NK-92 treated with Interleukin-12 subunit alpha and Interleukin-12 subunit beta, amount 100 ng/mL, for 24 hours (cell line): ENCODE results near the gene ACD.
"Not testable (repeated sequence)": the region's sequence is repeated elsewhere in the genome, so short reads cannot be mapped to it uniquely, and the experiment has no call there.

Source experiments
- DNase-seq: peaks from one replicate; lab custom pipeline; 2025; lab: John Stamatoyannopoulos, UW

The ACD gene

GRCh38 chr16:67659675-67660563, at the start of gene ACD:
TSS of gene ACD (minus strand) at chr16:67660260. CDS start at chr16:67660220, 40 bp downstream.
- peak; percentile 80 for DNase-seq

GRCh38 chr16:67709050-67709449, 49.0 kb upstream of the ACD start:
- DNase-seq: no peak

- no peak for DNase-seq
Observed at GRCh38 chr16:67708368-67708771, 48.3 kb upstream of the ACD start.

GRCh38 chr16:67707790-67708189, 47.7 kb upstream of the ACD start:
- DNase-seq: no peak

- DNase-seq: no peak
Observed at GRCh38 chr16:67707210-67707609, 47.1 kb upstream of the ACD start.

DNA sequence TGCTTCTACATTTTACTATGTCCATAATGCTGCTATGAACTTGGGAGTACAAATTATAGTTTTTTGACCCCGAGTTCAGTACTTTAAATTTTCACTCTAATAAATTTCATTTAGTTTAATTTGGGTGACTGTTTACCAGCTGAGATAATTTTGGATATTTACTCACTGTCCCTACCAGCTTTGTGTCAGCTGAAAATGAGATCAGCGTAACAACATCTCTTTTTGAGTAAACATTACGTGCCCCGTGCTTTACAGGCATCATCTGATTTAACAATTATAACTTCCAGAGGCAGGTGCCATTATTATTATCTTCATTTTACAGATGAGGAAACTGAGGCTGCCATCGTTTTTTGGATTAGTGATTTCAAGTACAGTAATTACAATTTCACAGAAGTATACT, 44.0 kb upstream of the ACD start:
- no peak for DNase-seq

DNA sequence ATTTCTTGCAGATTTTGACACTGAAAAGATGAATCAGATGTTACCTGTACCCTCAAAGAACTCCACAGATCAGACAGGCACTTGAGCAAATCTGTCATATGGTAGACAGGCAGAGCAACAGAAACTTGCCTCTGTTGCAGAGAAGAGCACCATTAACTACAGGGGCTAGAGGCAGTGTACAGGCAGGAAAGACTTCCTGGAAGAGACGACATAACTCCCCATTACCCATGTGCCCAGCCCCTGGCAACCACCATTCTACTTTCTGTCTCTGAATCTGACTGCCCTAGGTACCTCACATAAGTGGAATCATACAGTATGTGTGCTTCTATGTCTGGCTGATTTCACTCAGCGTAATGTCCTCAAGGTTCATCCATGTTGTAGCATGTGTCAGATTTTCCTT, 43.6 kb upstream of the ACD start:
- DNase-seq: no peak

- no peak for DNase-seq
Observed at GRCh38 chr16:67702130-67702529, 42.1 kb upstream of the ACD start.

DNA sequence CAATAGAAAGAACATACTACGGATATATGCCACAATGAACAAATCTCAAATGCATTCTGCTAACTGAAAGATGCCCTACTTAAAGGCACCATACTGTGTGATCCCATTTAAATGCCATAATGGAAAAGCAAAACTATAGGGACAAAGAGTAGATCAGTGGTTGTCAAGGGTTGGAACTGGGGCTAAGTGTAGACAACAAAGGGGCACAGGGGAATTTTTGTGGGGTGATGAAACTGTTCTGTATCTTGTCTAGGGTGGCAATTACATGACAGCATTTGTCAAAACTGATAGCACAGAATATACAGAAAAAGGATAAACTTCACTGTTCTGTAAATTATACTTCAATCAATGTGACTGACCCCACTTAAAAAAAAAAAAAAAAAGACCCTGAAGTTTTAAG, 41.4 kb upstream of the ACD start:
- DNase-seq: no peak

- no peak for DNase-seq
Observed at GRCh38 chr16:67699265-67699664, 39.2 kb upstream of the ACD start.

GRCh38 chr16:67697422-67698185, 37.5 kb upstream of the ACD start:
- DNase-seq: no peak

DNA sequence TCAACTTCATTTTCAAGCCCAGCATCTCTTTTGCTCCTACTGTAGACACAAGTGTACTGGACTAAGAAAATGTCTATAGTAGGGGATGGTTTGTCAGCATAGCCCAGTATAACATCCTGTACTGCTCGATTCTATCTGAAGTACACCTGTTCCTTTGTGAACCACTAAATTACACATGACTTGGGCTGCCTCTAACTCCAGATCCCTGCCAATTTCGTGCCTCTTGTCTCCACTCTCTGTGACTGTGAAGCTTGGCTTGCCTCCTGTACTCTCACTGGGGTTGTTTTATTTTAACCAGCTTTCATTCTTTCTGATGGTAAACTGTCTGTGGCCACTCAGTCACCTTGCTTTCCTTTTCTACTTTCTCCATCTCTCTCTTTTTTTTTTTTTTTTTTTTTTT, 34.6 kb upstream of the ACD start:
- no peak for DNase-seq

- not testable (repeated sequence) for DNase-seq
Observed at GRCh38 chr16:67693517-67694285, 33.6 kb upstream of the ACD start.

DNA sequence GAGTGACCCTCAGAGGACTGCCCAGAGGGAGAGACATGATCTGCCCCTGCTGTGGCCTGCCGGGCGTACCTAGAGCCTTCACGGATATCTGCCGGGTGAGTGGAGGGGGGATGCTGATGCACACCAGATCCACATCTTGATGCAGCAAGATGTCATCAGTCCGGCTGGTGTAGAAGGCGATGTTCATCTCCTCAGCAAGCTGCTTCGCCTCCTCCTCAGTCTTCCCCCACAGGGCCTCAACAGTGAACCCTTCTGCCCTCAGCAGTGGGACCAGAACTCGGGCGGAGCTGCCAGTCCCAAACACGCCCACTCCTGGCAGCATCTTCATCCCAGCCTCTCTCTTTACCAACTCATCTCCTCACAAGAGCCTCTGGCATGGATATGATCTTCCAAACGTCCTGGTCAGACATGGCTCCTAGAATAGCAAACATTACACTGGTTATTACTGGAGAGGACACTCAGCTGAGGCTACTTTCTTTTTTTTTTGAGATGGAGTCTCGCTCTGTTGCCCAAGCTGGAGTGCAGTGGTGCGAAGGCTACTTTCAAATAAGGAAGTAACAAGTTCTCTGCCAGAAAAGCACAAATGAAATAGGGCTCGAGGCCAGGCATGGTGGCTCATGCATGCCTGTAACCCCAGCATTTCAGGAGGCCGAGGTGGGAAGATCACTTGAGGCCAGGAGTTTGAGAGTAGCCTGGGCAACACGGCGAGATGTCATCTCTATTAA, 25.5 kb upstream of the ACD start:
- DNase-seq: no peak

GRCh38 chr16:67683767-67684166, 23.7 kb upstream of the ACD start:
- DNase-seq: no peak

DNA sequence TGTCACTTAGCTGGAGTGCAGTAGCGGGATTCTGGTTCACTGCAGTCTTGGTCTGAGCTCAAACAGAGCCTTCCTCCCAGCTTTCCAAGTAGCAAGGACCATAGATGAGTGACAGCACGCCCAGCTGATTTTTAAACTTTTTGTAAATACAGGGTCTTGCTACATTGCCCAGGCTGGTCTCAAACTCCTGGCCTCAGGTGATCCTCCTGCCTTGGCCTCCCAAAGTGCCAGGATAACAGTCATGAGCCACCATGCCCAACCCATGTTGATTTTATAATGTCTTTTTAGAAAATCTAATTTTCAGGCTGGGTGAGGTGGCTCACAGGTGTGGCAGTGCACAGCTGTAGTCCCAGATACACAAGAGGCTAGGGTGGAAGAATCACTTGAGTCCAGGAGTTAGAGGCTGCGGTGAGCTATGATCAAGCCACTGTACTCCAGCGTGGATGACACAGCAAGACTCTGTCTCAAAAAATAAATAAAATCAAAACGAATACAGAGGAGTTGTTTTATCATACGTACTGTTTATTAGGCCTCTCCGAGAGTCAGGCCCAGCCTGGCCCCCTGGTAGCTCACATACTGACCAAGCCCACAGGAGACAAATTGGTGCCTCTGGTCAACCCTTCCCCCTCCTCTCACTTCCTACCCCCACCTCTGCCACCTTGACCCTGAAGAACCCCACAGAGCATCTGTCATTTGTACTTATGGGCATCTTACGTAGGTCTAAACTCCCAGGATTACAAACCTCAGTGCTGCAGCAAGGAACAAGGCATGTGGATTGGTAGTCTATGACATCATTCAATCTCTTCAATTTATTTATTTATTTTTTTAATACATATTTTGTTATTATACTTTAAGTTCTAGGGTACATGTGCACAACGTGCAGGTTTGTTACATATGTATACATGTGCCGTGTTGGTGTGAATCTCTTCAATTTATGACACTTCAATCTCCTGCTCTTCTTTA, 20.2 kb upstream of the ACD start:
- DNase-seq: no peak

DNA sequence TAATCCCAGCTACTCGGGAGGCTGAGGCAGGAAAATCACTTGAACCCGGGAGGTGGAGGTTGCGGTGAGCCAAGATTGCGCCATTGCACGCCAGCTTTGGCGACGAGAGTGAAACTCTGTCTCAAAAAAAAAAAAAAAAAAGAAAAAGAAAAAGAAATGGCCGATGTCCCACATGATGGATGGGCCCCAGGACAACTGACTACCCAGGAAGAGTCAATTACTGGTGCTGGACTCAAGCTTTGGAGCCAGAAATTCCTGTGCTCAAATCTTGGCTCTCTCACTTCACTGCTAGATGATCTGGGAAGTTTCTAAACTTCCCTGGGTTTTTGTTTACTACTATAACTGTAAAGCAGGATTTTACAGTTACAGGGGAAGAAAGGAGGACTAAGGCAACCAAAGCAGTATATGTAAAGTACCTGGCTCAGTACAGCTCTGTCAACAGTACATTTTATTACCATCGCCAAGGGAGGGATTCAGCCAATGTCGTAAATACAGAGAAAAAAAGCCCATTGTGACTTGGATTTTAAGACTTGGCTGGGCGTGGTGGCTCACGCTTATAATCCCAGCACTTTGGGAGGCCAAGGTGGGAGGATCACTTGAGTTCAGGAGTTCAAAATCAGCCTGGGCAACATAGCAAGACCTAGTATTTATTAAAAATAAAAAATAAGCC, 18.4 kb upstream of the ACD start:
- no peak for DNase-seq

- DNase-seq: no peak
Observed at GRCh38 chr16:67677712-67678111, 17.7 kb upstream of the ACD start.

- no peak for DNase-seq
Observed at GRCh38 chr16:67676939-67677338, 16.9 kb upstream of the ACD start.

GRCh38 chr16:67676516-67676915, 16.5 kb upstream of the ACD start:
- DNase-seq: no peak
